HG02840 (cell line): ENCODE results near the gene ADAMTS7.
"Not testable (repeated sequence)": the region's sequence is repeated elsewhere in the genome, so short reads cannot be mapped to it uniquely, and the experiment has no call there.

ENCODE experiments used
- ATAC-seq: cut with Tn5 transposase; IDR thresholded peaks from one replicate; pipeline ENCODE4 v1.9.1; 2021; ENCODE audit warnings: mild to moderate bottlenecking, moderate library complexity, moderate number of reproducible peaks; ENCODE audit not compliant: unreplicated experiment, low FRiP score

The ADAMTS7 gene

GRCh38 chr15:78766041-78766440 is 45.2 kb downstream of the ADAMTS7 start:
- ATAC-seq = no peak

GRCh38 chr15:78765154-78765860 is 46.0 kb downstream of the ADAMTS7 start:
- ATAC-seq = not testable (repeated sequence)

- not testable (repeated sequence) for ATAC-seq
Observed at GRCh38 chr15:78764340-78765153, 46.7 kb downstream of the ADAMTS7 start.

- ATAC-seq = no peak
Observed at GRCh38 chr15:78763796-78764241, 47.4 kb downstream of the ADAMTS7 start.

- ATAC-seq = no peak
Observed at GRCh38 chr15:78762985-78763795, 48.1 kb downstream of the ADAMTS7 start.

- not testable (repeated sequence) for ATAC-seq
Observed at GRCh38 chr15:78762386-78762961, 48.8 kb downstream of the ADAMTS7 start.

- no peak for ATAC-seq
Observed at GRCh38 chr15:78761891-78762385, 49.3 kb downstream of the ADAMTS7 start.

GRCh38 chr15:78761475-78761874 is 49.8 kb downstream of the ADAMTS7 start:
- not testable (repeated sequence) for ATAC-seq

GRCh38 chr15:78761020-78761419 is 50.2 kb downstream of the ADAMTS7 start:
- ATAC-seq = no peak

GRCh38 chr15:78760091-78760882 is 51.0 kb downstream of the ADAMTS7 start:
- ATAC-seq = not testable (repeated sequence)

GRCh38 chr15:78759361-78759998 is 51.8 kb downstream of the ADAMTS7 start:
- ATAC-seq = not testable (repeated sequence)

GRCh38 chr15:78758486-78759200 is 52.6 kb downstream of the ADAMTS7 start:
- ATAC-seq = not testable (repeated sequence)

GRCh38 chr15:78758084-78758483 is 53.2 kb downstream of the ADAMTS7 start:
- ATAC-seq = not testable (repeated sequence)

GRCh38 chr15:78757636-78757905 is 53.7 kb downstream of the ADAMTS7 start:
- no peak for ATAC-seq

GRCh38 chr15:78756781-78757635 is 54.3 kb downstream of the ADAMTS7 start:
- peak; percentile 62 for ATAC-seq

- ATAC-seq = not testable (repeated sequence)
Observed at GRCh38 chr15:78755900-78756591, 55.2 kb downstream of the ADAMTS7 start.
